HG03097 (cell line): ENCODE data around the gene LRIF1.

Experiments
- ATAC-seq: cut with Tn5 transposase; IDR thresholded peaks from one replicate; pipeline ENCODE4 v1.9.1; 2021; ENCODE audit not compliant: unreplicated experiment, low FRiP score

The LRIF1 gene

GRCh38 chr1:110898734-110899457 lies 64.8 kb downstream of the LRIF1 start:
- no peak for ATAC-seq

- ATAC-seq: no peak
Measured at GRCh38 chr1:110897681-110898080, 66.0 kb downstream of the LRIF1 start.
